DND-41 (cell line): ENCODE measurements around the gene CADPS.

Experiments
- EZH2 ChIP-seq: IDR thresholded peaks from 3 replicates; pipeline ENCODE4 v1.6.1; 2012; ENCODE audit warnings: borderline replicate concordance, low read depth, mild to moderate bottlenecking, moderate library complexity, low read length, inconsistent platforms; ENCODE audit not compliant: severe bottlenecking
- TF ChIP-seq, protein P1 (sequence below): IDR thresholded peaks from 2 replicates; pipeline ENCODE4 v1.5.1; 2012; ENCODE audit warnings: borderline replicate concordance, low read length, moderate library complexity, mild to moderate bottlenecking; ENCODE audit not compliant: poor library complexity, severe bottlenecking; ENCODE audit errors: extremely low read depth

DNA sequence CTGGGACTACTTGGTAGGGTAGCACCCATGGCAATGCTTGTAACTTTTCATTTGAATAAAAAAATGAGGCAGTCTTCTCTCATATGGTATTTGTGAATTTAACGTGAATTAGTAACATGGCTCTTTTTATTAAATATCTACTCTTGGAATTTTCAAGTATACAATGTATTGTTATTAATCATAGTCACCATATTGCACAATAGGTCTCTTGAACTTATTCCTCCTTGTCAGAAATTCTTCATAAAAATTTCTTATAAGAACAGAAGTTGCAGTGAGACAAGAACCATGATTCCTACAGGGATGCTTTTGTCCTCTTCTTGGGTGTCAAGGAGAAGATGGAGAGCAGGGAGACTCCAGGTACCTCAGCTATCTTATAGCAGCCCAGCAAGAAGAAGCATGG lies 298.1 kb downstream of the CADPS start:
- TF ChIP-seq, protein P1, sequence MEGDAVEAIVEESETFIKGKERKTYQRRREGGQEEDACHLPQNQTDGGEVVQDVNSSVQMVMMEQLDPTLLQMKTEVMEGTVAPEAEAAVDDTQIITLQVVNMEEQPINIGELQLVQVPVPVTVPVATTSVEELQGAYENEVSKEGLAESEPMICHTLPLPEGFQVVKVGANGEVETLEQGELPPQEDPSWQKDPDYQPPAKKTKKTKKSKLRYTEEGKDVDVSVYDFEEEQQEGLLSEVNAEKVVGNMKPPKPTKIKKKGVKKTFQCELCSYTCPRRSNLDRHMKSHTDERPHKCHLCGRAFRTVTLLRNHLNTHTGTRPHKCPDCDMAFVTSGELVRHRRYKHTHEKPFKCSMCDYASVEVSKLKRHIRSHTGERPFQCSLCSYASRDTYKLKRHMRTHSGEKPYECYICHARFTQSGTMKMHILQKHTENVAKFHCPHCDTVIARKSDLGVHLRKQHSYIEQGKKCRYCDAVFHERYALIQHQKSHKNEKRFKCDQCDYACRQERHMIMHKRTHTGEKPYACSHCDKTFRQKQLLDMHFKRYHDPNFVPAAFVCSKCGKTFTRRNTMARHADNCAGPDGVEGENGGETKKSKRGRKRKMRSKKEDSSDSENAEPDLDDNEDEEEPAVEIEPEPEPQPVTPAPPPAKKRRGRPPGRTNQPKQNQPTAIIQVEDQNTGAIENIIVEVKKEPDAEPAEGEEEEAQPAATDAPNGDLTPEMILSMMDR, result no peak
- TF ChIP-seq EZH2, result no peak
